Left ventricle myocardium inferior (tissue), 1 donor: ENCODE data around the gene COL15A1. TPM values are rescaled to one million over a fixed set of nuclear protein-coding genes. Genes with fewer than 3 reads are reported as not detected.

Experiments
- DNase-seq: peaks from one replicate; pipeline ENCODE4 v3.0.0-alpha.2; 2020
- H3K27ac ChIP-seq: fragments of 200-600 bp; replicated peaks from 2 replicates; pipeline ENCODE4 v1.8.0; 2021
- H3K27me3 ChIP-seq: fragments of 200-600 bp; 2 replicates; pipeline ENCODE4 v1.8.0; 2021; ENCODE audit warnings: low read depth
- H3K36me3 ChIP-seq: fragments of 200-600 bp; 2 replicates; pipeline ENCODE4 v1.8.0; 2021
- H3K4me1 ChIP-seq: fragments of 200-600 bp; 2 replicates; pipeline ENCODE4 v1.8.0; 2021
- H3K4me3 ChIP-seq: fragments of 200-600 bp; 2 replicates; pipeline ENCODE4 v1.8.0; 2021; ENCODE audit warnings: mild to moderate bottlenecking, moderate library complexity
- H3K9me3 ChIP-seq: fragments of 200-600 bp; replicated peaks from 2 replicates; pipeline ENCODE4 v1.8.0; 2021
- intact Hi-C: fragments of 100-400 bp; cut with micrococcal nuclease; formaldehyde crosslinking; loops from one replicate; pipeline ENCODE4 v1.11.0; 2022
- total RNA-seq: library from RNA; stranded (reverse); fragmentation: NEBNext Ultra II Directional; extraction: Animal tissue kit (Norgen Biotek cat#: 25700); gene quantifications from one replicate; pipeline ENCODE4 v1.2.1, GENCODE V29; 2021
- TF ChIP-seq, protein P1 (sequence below): fragments of 200-600 bp; IDR thresholded peaks from 2 replicates; pipeline ENCODE4 v1.8.0; 2021; ENCODE audit warnings: antibody characterized with exemption, mild to moderate bottlenecking, borderline replicate concordance
- donor health status: DM: no; HTN: yes; CAD: no; lungs with severe emphysema.

The COL15A1 gene
- total RNA-seq, 1 donor from 2014 or later: 45.4 TPM

GRCh38 chr9:99114846-99115500 lies 171.3 kb downstream of the COL15A1 start:
- TF ChIP-seq, protein P1, sequence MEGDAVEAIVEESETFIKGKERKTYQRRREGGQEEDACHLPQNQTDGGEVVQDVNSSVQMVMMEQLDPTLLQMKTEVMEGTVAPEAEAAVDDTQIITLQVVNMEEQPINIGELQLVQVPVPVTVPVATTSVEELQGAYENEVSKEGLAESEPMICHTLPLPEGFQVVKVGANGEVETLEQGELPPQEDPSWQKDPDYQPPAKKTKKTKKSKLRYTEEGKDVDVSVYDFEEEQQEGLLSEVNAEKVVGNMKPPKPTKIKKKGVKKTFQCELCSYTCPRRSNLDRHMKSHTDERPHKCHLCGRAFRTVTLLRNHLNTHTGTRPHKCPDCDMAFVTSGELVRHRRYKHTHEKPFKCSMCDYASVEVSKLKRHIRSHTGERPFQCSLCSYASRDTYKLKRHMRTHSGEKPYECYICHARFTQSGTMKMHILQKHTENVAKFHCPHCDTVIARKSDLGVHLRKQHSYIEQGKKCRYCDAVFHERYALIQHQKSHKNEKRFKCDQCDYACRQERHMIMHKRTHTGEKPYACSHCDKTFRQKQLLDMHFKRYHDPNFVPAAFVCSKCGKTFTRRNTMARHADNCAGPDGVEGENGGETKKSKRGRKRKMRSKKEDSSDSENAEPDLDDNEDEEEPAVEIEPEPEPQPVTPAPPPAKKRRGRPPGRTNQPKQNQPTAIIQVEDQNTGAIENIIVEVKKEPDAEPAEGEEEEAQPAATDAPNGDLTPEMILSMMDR: no peak
- peaks cover 65% of the 10 kb centered on the region for H3K4me1 ChIP-seq
- intact Hi-C loops: no loop called here
- H3K4me3 ChIP-seq: no peak overlapping the region
- peak overlapping the region; percentile 20 for H3K27ac ChIP-seq
- no peaks in the 10 kb centered on the region for H3K27me3 ChIP-seq
- no peaks in the 10 kb centered on the region for H3K36me3 ChIP-seq
- no peaks in the 10 kb centered on the region for H3K9me3 ChIP-seq
- DNase-seq: no peak

DNA sequence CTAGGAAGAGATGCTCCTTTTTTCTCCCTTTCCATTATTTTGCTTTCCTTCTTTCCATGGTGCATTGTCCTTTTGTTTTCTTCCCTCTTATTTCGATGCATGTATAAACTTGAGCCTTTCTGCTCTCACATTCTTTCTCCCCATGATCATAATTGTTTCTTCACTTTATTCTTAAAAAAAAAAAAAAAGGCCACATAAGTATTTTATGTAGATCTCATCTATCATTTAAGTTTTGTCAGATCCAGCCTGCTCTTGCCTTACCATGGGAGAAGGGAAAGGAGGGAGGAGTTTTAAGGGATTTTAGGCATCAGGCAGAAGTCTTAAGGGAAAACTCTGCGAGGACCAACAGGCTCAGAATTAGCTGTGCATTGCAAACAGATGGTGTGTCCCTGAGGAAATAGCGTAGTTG lies 172.3 kb downstream of the COL15A1 start:
- no peak overlapping the region for H3K27ac ChIP-seq
- H3K27me3 ChIP-seq: no peaks in the 10 kb centered on the region
- no peak for DNase-seq
- H3K9me3 ChIP-seq: no peaks in the 10 kb centered on the region
- intact Hi-C loops: no loop called here
- H3K36me3 ChIP-seq: no peaks in the 10 kb centered on the region
- H3K4me3 ChIP-seq: no peak overlapping the region
- TF ChIP-seq, protein P1: no peak
- H3K4me1 ChIP-seq: peaks cover 70% of the 10 kb centered on the region

DNA sequence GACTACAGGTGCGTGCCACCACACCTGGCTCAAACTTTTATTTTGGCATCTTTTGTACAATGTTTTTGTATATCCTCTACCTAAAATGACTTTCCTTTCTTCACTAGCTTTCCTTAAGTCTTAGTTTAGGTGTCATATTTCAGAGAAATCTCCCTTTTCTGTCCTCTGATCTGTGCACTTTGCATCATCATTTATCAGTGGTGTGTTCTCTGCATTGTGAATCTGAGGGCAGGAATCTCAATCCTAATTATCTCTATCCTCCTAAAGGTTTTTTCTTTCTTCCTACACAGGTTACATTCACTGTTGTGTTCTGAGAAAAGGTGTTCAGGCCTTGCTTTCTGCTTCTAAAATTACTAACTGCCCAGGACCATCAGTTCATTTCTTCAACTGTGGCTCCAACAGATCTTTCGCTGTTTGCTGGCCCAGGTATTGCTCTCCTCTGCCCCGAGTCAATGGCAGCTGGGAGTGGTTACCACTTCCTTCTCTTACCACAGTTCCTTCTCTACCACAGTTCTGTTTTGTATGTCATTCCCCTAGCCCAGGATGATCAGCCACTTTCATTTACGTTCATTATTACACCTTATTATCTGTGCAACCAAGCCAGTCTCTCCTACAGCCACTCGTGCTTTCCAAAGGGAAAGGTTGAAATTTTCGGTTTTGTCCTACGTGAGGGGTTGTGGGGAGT lies 175.2 kb downstream of the COL15A1 start:
- intact Hi-C loops: no loop called here
- DNase-seq: no peak
- no peak overlapping the region for H3K27ac ChIP-seq
- no peaks in the 10 kb centered on the region for H3K36me3 ChIP-seq
- H3K4me3 ChIP-seq: no peak overlapping the region
- no peaks in the 10 kb centered on the region for H3K27me3 ChIP-seq
- no peaks in the 10 kb centered on the region for H3K9me3 ChIP-seq
- peaks cover 64% of the 10 kb centered on the region for H3K4me1 ChIP-seq
- TF ChIP-seq, protein P1: no peak

GRCh38 chr9:99119976-99120655 lies 176.4 kb downstream of the COL15A1 start:
- intact Hi-C loops: no loop called here
- H3K27me3 ChIP-seq: no peaks in the 10 kb centered on the region
- no peaks in the 10 kb centered on the region for H3K9me3 ChIP-seq
- no peak overlapping the region for H3K4me3 ChIP-seq
- peaks cover 57% of the 10 kb centered on the region for H3K4me1 ChIP-seq
- TF ChIP-seq, protein P1: no peak
- no peaks in the 10 kb centered on the region for H3K36me3 ChIP-seq
- H3K27ac ChIP-seq: no peak overlapping the region
- no peak for DNase-seq

Other genes starting within 250 kb of the COL15A1 start
- gene GABBR2, start 235.0 kb upstream of the COL15A1 start, total RNA-seq: 1.1 TPM
- gene ANKS6, start 147.4 kb upstream of the COL15A1 start, total RNA-seq: 4.8 TPM
- 0.55 TPM for gene GALNT12, start 136.2 kb upstream of the COL15A1 start, total RNA-seq
- gene TGFBR1, start 161.2 kb downstream of the COL15A1 start, total RNA-seq: 12.3 TPM